ENCODE data around the gene ANGPTL2.

- TF ChIP-seq POLR2A (IDR thresholded peaks at IDR 0.05; ENCODE audit: low read length), result no peak
- TF ChIP-seq GATA1 (IDR thresholded peaks at IDR 0.05; ENCODE audit: low read depth, low read length), result no peak
These were observed 45.4 kb downstream of the ANGPTL2 start for GRCh38 chr9:127076860-127077643.

All from erythroblast (primary cell).